Gastroesophageal sphincter (tissue), 4 donors: ENCODE results near the gene TCF7L1. TPM values are rescaled to one million over a fixed set of nuclear protein-coding genes. Genes with fewer than 3 reads are reported as not detected.

Experiments used
- ATAC-seq: fragments of 150-250 bp; one replicate; pipeline ENCODE4 v1.9.1; 2016; ENCODE audit warnings: mild to moderate bottlenecking, moderate library complexity
- H3K27ac ChIP-seq, 4 donors: fragments of 200-600 bp; sonication (generic) in 3 of 4; 1 replicate in 3 of 4; 2 replicates in 1 of 4; pipeline ENCODE4 v1.5.1; 2016 to 2019
- H3K27me3 ChIP-seq: fragments of 200-600 bp; sonication (generic); one replicate; pipeline ENCODE4 v1.5.1; 2019
- H3K36me3 ChIP-seq, 2 donors: fragments of 200-600 bp; sonication (generic); one replicate each; pipeline ENCODE4 v1.5.1; 2019; ENCODE audit warnings: control low read depth in 1 of 2
- H3K4me1 ChIP-seq, 3 donors: fragments of 200-600 bp; sonication (generic); 1 replicate in 2 of 3; 2 replicates in 1 of 3; pipeline ENCODE4 v1.5.1; 2016 to 2019; ENCODE audit warnings: control low read depth in 2 of 3
- H3K4me3 ChIP-seq, 2 donors: fragments of 200-600 bp; sonication (generic); one replicate each; pipeline ENCODE4 v1.5.1; 2019; ENCODE audit warnings: mild to moderate bottlenecking in 1 of 2, moderate library complexity in 1 of 2
- H3K9me3 ChIP-seq, 3 donors: fragments of 200-600 bp; sonication (generic); one replicate each; pipeline ENCODE4 v1.5.1; 2017 to 2019; ENCODE audit warnings: control low read depth in 2 of 3
- EP300 ChIP-seq: sonication (generic); formaldehyde crosslinking; IDR thresholded peaks from one replicate; pipeline ENCODE4 v1.6.1; 2017; ENCODE audit warnings: antibody characterized with exemption, mild to moderate bottlenecking
- POLR2A ChIP-seq, 2 donors: fragments of 450-650 bp; IDR thresholded peaks; one replicate each; pipeline ENCODE4 v1.6.1; 2017; ENCODE audit warnings: antibody characterized with exemption in 2 of 2, mild to moderate bottlenecking in 2 of 2, moderate library complexity in 1 of 2
- POLR2AphosphoS5 ChIP-seq: sonication (generic); formaldehyde crosslinking; IDR thresholded peaks from one replicate; pipeline ENCODE4 v1.6.1; 2017; ENCODE audit warnings: antibody characterized with exemption
- WGBS, 2 donors: methylation state at CpG; one replicate each; pipeline ENCODE4 v1.1.5; 2018; ENCODE audit warnings: low coverage in 1 of 2; 5-methylcytosine and 5-hydroxymethylcytosine counted together
- total RNA-seq, 4 donors: library from RNA; depleted of rRNA; stranded (reverse); fragments of >200 nt; gene quantifications; one replicate each; pipeline ENCODE4 v1.1.0, GENCODE V29; 2016
- TF ChIP-seq, protein P1 (sequence below), 4 experiments: fragments of 200-600 bp in 2 of 4; fragments of 450-650 bp in 2 of 4; sonication (generic) in 1 of 4; IDR thresholded peaks; one replicate each; pipeline ENCODE4 v1.5.1; 2017 to 2019; ENCODE audit warnings: antibody characterized with exemption in 4 of 4, mild to moderate bottlenecking in 2 of 4, moderate library complexity in 2 of 4

TCF7L1 gene
- total RNA-seq, 4 donors from 2014 or later, result 4.0 to 13.0 (median 5.3) TPM

DNA sequence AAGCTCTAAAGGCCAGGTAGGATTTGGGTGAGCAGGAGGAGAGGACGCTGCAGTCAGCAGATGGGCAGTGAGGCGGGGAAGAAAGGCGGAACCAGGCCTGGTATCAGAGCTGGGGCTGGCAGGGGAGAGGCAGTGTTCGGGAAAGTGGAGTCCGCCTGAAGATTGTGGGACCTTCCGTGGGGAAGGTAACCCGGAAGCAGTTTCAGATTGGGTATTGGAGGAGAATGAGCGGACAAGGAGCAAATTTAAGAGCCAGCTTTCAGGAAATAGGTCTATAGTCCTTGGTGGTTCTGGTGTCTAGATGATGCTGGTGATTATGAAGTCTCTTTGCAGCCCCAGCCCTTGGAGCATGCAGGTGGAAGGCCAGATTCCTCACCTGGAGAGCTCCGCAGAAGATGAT is 51.0 kb downstream of the TCF7L1 start:
- H3K4me1 ChIP-seq, result peaks cover 0 to 70% (median 32%) of the 10 kb centered on the region in 3 donors
- H3K36me3 ChIP-seq, result no peaks in the 10 kb centered on the region
- H3K27ac ChIP-seq, result no peak overlapping the region
- TF ChIP-seq, protein P1, sequence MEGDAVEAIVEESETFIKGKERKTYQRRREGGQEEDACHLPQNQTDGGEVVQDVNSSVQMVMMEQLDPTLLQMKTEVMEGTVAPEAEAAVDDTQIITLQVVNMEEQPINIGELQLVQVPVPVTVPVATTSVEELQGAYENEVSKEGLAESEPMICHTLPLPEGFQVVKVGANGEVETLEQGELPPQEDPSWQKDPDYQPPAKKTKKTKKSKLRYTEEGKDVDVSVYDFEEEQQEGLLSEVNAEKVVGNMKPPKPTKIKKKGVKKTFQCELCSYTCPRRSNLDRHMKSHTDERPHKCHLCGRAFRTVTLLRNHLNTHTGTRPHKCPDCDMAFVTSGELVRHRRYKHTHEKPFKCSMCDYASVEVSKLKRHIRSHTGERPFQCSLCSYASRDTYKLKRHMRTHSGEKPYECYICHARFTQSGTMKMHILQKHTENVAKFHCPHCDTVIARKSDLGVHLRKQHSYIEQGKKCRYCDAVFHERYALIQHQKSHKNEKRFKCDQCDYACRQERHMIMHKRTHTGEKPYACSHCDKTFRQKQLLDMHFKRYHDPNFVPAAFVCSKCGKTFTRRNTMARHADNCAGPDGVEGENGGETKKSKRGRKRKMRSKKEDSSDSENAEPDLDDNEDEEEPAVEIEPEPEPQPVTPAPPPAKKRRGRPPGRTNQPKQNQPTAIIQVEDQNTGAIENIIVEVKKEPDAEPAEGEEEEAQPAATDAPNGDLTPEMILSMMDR (IDR thresholded peaks at IDR 0.05), result no peak
- TF ChIP-seq EP300 (no peak), POLR2AphosphoS5 (no peak), POLR2A (IDR thresholded peaks at IDR 0.05) (no peak)
- no peaks in the 10 kb centered on the region for H3K9me3 ChIP-seq
- H3K4me3 ChIP-seq, result no peak overlapping the region
- WGBS, 2 donors, result 91 to 98% methylated on average over 8 of the region's 9 CpGs
- H3K27me3 ChIP-seq, result no peaks in the 10 kb centered on the region
- ATAC-seq, result no peak

DNA sequence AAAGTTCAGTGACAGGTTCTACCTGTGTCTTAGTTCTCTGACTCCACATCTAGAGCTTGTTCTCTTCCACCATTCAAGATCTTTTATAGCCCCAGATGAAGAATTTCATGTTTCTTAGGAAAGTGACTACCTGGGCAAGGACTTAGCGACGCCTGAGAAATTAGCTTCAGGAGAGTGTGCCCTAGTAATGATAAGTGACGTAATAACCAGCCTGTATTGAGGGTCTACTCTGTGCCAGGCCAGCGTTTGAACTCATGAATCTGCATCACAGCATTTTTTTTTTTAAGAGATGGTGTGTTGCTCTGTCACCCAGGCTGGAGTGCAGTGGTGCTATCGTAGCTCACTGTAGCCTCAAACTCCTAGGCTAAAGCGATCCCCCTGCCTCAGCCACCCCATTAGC is 51.8 kb downstream of the TCF7L1 start:
- H3K27ac ChIP-seq, result no peak overlapping the region
- 86 to 100% methylated on average over 1 to 3 of the region's 6 CpGs for WGBS, 2 donors

DNA sequence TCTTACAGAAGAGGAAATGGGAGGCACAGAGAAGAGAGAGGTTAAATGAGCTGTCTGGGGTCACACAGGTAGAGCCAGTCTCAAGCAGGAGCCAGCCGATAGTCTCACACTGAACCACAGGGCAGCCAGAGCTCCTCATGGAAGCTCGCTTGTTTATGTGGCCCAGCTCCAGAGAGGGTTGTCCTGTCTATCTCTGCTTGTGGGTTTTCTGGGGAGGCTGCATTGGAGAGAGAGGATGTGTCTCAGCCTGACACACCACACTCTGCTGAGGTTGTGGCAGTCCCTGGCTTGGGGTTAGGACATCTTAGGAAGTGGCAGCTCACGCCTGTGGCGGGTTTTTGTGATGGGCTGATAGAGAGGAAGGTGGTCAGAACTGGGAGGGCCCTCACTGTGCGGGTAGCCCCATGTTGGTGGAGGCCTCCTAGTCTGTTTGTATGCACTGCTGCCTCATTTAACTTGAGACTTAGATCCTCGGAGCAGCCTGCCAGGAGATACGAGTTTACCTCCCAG is 52.3 kb downstream of the TCF7L1 start:
- ATAC-seq, result no peak
- 68 to 92% methylated on average over 3 to 4 of the region's 7 CpGs for WGBS, 2 donors
- no peak overlapping the region for H3K27ac ChIP-seq
- H3K9me3 ChIP-seq, result no peaks in the 10 kb centered on the region
- peaks cover 0 to 68% (median 21%) of the 10 kb centered on the region in 3 donors for H3K4me1 ChIP-seq
- no peaks in the 10 kb centered on the region for H3K36me3 ChIP-seq
- TF ChIP-seq POLR2A (IDR thresholded peaks at IDR 0.05) (no peak), EP300 (no peak), POLR2AphosphoS5 (no peak)
- TF ChIP-seq, protein P1 (IDR thresholded peaks at IDR 0.05), result no peak
- H3K4me3 ChIP-seq, result no peak overlapping the region
- no peaks in the 10 kb centered on the region for H3K27me3 ChIP-seq

More for the DNA sequence above, 51.8 kb downstream of the TCF7L1 start:
- Histone ChIP-seq H3K4me3 (no peak overlapping the region), H3K36me3 (no peaks in the 10 kb centered on the region), H3K27me3 (no peaks in the 10 kb centered on the region), H3K9me3 (no peaks in the 10 kb centered on the region), H3K4me1 (peaks cover 0 to 68% (median 26%) of the 10 kb centered on the region in 3 donors)
- TF ChIP-seq POLR2A (IDR thresholded peaks at IDR 0.05), result no peak
- no peak for TF ChIP-seq POLR2AphosphoS5
- TF ChIP-seq EP300, result no peak
- TF ChIP-seq, protein P1 (IDR thresholded peaks at IDR 0.05), result no peak
- no peak for ATAC-seq

DNA sequence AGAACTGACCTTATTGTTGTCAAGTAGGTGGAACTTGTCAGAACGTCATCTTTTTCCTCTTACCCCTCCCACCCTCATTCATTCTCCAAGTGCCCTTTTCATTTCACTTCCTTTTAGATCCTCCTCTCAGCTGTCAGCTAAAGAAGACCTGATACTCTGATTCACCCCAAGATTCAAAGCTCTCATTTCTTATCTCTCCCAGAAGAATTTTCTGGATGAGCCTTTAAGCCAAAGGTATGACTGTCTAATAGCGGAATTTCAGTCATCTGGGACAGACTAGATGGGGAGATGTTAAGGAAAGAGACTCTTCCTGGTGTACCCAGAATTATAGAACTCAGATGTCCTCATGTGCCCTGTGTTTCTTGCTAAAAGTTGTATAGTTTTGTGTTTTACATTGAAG is 53.9 kb downstream of the TCF7L1 start:
- no peak for ATAC-seq
- Histone ChIP-seq H3K36me3 (no peaks in the 10 kb centered on the region), H3K4me1 (peaks cover 0 to 56% (median 12%) of the 10 kb centered on the region in 3 donors), H3K27me3 (no peaks in the 10 kb centered on the region), H3K9me3 (no peaks in the 10 kb centered on the region), H3K4me3 (no peak overlapping the region), H3K27ac (no peak overlapping the region)
- TF ChIP-seq, protein P1 (IDR thresholded peaks at IDR 0.05), result no peak
- TF ChIP-seq EP300 (no peak), POLR2A (IDR thresholded peaks at IDR 0.05) (no peak), POLR2AphosphoS5 (no peak)
- WGBS, 2 donors, result 70 to 100% methylated on average over 1 to 2 of the region's 2 CpGs

DNA sequence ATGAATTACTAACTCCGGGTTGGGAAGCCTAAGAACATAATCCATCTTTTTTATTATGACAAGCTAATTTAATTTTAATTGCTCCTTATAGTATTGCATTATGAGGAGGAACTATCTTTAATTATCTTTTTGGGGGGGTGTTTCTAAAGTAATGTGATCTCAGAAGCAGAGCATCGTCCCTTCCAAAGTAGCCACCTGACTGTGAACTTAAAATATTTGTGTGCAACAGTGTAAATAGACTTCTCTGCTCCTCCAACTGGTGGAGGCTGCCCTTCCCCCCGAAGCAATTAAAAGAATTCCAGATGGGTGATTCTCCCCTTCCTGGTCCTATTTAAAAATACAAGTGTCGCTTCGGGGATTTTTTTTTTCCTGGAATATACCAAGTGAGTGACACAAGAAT is 55.7 kb downstream of the TCF7L1 start:
- H3K36me3 ChIP-seq, result no peaks in the 10 kb centered on the region
- H3K27ac ChIP-seq, result peak overlapping the region in 1 of 4 donors; percentile 16
- TF ChIP-seq POLR2A (IDR thresholded peaks at IDR 0.05), result no peak
- TF ChIP-seq, protein P1 (IDR thresholded peaks at IDR 0.05), result no peak
- TF ChIP-seq EP300, result no peak
- no peak for TF ChIP-seq POLR2AphosphoS5
- H3K9me3 ChIP-seq, result no peaks in the 10 kb centered on the region
- 16 to 19% methylated on average over 5 of the region's 5 CpGs for WGBS, 2 donors
- no peak overlapping the region for H3K4me3 ChIP-seq
- ATAC-seq, result no peak
- no peaks in the 10 kb centered on the region for H3K27me3 ChIP-seq
- peaks cover 0 to 44% (median 12%) of the 10 kb centered on the region in 3 donors for H3K4me1 ChIP-seq
